Measurements from ENCODE around the gene TMPRSS4.

DNA sequence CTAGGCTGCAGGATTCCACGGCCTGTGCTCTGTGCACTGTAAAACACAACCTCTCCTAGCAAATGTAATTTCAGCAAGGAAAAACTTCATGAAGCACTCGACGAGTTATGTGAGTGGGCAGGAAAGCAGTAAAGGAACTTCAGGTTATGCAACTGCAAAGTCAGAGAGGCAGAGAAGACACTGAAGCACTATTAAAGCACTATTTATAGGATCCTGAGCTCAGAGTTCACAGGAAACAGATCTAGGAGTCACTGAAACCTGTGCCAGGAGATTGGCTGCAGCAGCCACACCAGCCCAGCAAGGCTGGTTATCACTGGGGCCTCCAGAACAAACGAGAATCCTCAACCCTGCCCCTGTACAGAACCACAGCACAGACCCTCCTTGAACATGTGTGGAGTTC lies 7.4 kb downstream of the TMPRSS4 start:
- TF ChIP-seq CTCF (IDR thresholded peaks at IDR 0.05) (no peak), E2F5 (CRISPR knock-in tag; IDR thresholded peaks at IDR 0.05) (no peak), ZNF138 (CRISPR knock-in tag; conservative IDR thresholded peaks at IDR 0.05) (no peak), ETV6 (CRISPR knock-in tag; IDR thresholded peaks at IDR 0.05) (no peak)
- TF ChIP-seq, protein P1, sequence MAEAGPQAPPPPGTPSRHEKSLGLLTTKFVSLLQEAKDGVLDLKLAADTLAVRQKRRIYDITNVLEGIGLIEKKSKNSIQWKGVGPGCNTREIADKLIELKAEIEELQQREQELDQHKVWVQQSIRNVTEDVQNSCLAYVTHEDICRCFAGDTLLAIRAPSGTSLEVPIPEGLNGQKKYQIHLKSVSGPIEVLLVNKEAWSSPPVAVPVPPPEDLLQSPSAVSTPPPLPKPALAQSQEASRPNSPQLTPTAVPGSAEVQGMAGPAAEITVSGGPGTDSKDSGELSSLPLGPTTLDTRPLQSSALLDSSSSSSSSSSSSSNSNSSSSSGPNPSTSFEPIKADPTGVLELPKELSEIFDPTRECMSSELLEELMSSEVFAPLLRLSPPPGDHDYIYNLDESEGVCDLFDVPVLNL (CRISPR knock-in tag; IDR thresholded peaks at IDR 0.05; ENCODE audit: borderline replicate concordance, low read depth): no peak
- TF ChIP-seq, protein P2, sequence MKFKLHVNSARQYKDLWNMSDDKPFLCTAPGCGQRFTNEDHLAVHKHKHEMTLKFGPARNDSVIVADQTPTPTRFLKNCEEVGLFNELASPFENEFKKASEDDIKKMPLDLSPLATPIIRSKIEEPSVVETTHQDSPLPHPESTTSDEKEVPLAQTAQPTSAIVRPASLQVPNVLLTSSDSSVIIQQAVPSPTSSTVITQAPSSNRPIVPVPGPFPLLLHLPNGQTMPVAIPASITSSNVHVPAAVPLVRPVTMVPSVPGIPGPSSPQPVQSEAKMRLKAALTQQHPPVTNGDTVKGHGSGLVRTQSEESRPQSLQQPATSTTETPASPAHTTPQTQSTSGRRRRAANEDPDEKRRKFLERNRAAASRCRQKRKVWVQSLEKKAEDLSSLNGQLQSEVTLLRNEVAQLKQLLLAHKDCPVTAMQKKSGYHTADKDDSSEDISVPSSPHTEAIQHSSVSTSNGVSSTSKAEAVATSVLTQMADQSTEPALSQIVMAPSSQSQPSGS (CRISPR knock-in tag; IDR thresholded peaks at IDR 0.05; ENCODE audit: borderline replicate concordance, low read depth): no peak

Measured in WTC11 (cell line).